Ectodermal cell (in vitro differentiated cells): ENCODE data around the gene PALLD.

ENCODE experiments used
- H3K27ac ChIP-seq: 2 replicates; pipeline ENCODE4 v1.7.0; 2013; ENCODE audit warnings: mild to moderate bottlenecking, low read depth, low read length; ENCODE audit not compliant: insufficient read depth, poor library complexity, severe bottlenecking
- H3K27me3 ChIP-seq: 2 replicates; pipeline ENCODE4 v1.7.0; 2013; ENCODE audit warnings: mild to moderate bottlenecking, low read length; ENCODE audit not compliant: insufficient read depth, control insufficient read depth, poor library complexity, severe bottlenecking
- H3K36me3 ChIP-seq: one replicate; pipeline ENCODE4 v1.7.0; 2013; ENCODE audit warnings: low read length; ENCODE audit not compliant: control insufficient read depth, insufficient read depth
- H3K4me1 ChIP-seq: one replicate; pipeline ENCODE4 v1.7.0; 2013; ENCODE audit warnings: low read length; ENCODE audit not compliant: control insufficient read depth, insufficient read depth
- H3K4me3 ChIP-seq: 2 replicates; pipeline ENCODE4 v1.7.0; 2013; ENCODE audit warnings: low read depth, low read length, control low read depth; ENCODE audit not compliant: insufficient read depth
- H3K9me3 ChIP-seq: 2 replicates; pipeline ENCODE4 v1.7.0; 2013; ENCODE audit warnings: mild to moderate bottlenecking, low read length, moderate library complexity; ENCODE audit not compliant: control insufficient read depth
- WGBS, 2 experiments: methylation state at CpG; one replicate each; pipeline ENCODE4 v1.1.7; 2013; ENCODE audit warnings: missing lambda C conversion rate in 2 of 2; 5-methylcytosine and 5-hydroxymethylcytosine counted together

The PALLD gene

DNA sequence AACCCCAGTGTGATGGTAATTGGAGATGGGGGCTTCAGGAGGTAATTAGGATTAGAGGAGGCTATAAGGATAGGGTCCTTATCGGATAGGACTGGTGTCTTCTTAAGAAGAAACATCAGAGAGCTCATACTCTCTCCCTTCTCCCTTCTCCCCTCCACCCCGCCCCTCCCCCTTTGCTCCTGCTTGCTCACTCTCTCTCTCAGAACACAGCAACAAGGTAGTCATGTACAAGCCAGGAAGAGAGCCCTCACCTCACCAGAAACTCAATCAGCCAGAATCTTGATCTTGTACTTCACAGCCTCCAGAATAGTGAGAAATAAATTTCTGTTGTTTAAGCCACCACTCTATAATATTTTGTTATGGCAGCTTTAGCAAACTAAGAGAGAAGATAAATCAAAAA, 21.1 kb upstream of the PALLD start:
- Histone ChIP-seq H3K27ac (no peak overlapping the region), H3K36me3 (no peaks in the 10 kb centered on the region), H3K4me1 (no peaks in the 10 kb centered on the region), H3K4me3 (no peak overlapping the region), H3K9me3 (no peaks in the 10 kb centered on the region), H3K27me3 (peaks cover 11% of the 10 kb centered on the region)
- WGBS, 2 experiments: 15 to 32% methylated on average over 1 to 2 of the region's 2 CpGs

DNA sequence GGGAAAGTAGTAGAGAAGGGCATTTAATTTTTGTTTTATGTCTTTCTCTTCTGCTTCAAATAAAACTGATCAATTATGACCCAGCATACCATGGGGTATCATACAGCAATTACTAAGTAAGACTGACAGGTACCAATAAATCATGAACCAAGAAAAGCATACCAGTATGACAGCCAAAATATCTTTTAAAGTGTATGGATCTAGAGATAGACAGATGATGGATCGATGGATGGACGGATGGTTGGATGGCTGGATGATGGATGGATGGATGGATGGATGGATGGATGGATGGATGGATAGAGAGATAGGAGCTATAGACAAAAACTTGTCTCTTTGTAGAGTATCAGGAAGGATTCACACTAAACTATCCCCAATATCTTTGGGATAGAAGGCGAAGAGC, 18.0 kb upstream of the PALLD start:
- Histone ChIP-seq H3K36me3 (no peaks in the 10 kb centered on the region), H3K27ac (no peak overlapping the region), H3K27me3 (peaks cover 14% of the 10 kb centered on the region), H3K4me3 (no peak overlapping the region), H3K4me1 (no peaks in the 10 kb centered on the region), H3K9me3 (no peaks in the 10 kb centered on the region)
- WGBS, 2 experiments: 88 to 100% methylated on average over 3 of the region's 3 CpGs

DNA sequence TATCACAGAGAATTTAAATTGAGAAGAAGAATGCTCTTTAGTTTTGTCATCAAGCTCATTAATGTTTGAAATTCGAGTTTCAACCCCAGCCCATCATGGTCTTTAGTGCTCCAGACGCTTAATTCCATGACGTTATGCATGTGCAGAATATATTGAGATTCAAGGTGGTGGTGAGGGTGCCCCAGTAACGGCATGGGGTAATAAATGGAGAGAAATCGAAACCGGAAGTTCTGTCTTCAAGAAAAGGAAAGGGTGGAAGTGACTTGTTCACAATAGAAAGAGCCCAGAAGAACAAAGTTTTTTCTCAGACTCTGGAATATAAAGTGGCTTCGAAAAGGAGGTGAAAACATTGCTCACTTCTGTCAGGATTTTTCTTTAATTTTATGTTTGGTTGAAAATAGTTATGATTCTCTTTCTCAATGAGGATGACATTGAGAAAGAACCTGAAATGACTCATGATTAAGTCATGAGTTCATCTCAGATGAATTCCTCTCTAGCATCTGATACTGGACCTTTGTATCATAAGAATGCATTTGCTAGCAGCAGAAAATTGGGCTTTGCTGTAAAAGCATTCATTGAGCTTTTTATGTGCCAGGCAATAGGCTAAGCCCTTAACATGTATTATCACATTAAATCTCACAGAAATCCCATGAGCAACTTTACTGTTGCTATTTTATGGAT, 15.8 kb upstream of the PALLD start:
- Histone ChIP-seq H3K36me3 (no peaks in the 10 kb centered on the region), H3K4me3 (no peak overlapping the region), H3K27ac (no peak overlapping the region), H3K9me3 (no peaks in the 10 kb centered on the region), H3K27me3 (peaks cover 14% of the 10 kb centered on the region), H3K4me1 (no peaks in the 10 kb centered on the region)
- 89 to 90% methylated on average over 7 of the region's 7 CpGs for WGBS, 2 experiments

DNA sequence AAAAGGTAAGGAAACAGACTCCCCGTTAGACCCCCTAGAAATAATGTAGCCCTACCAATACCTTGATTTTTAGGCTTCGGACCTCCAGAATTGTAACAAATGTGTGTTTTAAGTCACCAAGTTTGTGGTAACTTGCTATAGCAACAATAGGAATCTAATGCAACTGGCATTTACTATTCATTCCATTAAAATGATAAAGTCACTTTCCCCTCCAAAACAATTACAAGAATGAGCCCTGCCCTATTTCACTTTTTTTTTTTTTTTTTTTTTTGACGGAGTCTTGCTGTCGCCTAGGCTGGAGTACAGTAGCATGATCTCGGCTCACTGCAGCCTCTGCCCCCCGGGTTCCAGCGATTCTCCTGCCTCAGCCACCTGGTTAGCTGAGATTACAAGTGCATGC, 13.0 kb upstream of the PALLD start:
- no peaks in the 10 kb centered on the region for H3K4me1 ChIP-seq
- no peak overlapping the region for H3K27ac ChIP-seq
- peaks cover 14% of the 10 kb centered on the region for H3K27me3 ChIP-seq
- no peak overlapping the region for H3K4me3 ChIP-seq
- WGBS, 2 experiments: 93 to 96% methylated on average over 7 of the region's 7 CpGs
- H3K36me3 ChIP-seq: no peaks in the 10 kb centered on the region
- no peaks in the 10 kb centered on the region for H3K9me3 ChIP-seq

DNA sequence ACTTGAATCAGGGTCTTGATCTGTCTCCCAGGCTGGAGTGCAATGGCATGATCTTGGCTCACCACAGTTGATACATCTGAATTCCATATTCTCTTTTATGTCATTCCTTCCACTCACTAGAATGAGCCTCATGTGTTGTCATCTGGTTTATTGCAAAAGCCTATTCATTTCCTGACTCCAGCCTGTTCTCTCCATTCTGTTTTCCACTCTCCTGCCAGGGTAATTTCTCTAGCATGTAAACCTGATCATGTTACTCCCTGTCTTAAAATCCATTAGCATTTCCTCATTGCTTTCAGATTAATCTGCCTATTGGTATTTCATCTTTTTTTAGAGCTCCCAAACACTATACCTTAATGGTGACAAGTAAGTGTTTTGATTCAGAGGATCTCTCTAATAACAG, 12.2 kb upstream of the PALLD start:
- H3K4me1 ChIP-seq: no peaks in the 10 kb centered on the region

DNA sequence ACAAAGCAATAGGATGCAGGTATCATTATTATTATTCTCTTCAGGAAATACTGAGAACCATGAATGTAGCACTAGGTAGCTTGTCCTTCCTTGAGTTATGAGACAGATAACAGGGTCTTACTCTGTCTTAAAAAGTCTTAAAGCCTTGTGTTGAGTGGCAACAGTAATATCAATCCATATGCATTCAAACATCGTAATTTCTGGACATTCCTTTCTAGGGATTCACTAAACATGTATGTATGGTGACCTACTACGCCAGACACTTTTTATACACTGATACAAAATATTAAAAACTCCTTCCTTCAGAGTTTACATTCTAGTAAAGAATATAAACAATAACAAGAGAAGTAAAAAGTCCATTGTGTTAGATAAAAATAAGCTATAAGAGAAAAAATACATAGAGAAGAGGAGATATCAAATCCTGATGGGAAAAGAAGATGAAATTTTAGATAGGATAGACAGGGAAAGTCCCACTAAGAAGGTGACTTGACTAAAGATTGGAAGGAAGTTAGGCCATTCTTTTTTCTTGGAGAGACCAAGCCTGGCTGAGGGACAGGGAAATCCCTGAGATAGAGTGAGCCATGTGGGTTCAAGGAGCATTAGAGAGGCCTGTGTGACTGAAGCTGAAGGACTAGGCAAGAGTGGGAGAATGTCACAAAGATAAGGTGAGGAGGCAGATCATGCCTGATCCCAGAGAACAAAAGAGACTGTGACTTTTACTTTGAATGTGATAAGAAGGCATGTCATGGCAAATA, 11.5 kb upstream of the PALLD start:
- Histone ChIP-seq H3K36me3 (no peaks in the 10 kb centered on the region), H3K27me3 (peaks cover 7% of the 10 kb centered on the region), H3K4me1 (no peaks in the 10 kb centered on the region), H3K27ac (no peak overlapping the region), H3K9me3 (no peaks in the 10 kb centered on the region), H3K4me3 (no peak overlapping the region)
- WGBS, 2 experiments: 92 to 93% methylated on average over 1 to 2 of the region's 2 CpGs

More for the DNA sequence above, 12.2 kb upstream of the PALLD start:
- Histone ChIP-seq H3K27ac (no peak overlapping the region), H3K9me3 (no peaks in the 10 kb centered on the region), H3K4me3 (no peak overlapping the region), H3K27me3 (peaks cover 14% of the 10 kb centered on the region), H3K36me3 (no peaks in the 10 kb centered on the region)

DNA sequence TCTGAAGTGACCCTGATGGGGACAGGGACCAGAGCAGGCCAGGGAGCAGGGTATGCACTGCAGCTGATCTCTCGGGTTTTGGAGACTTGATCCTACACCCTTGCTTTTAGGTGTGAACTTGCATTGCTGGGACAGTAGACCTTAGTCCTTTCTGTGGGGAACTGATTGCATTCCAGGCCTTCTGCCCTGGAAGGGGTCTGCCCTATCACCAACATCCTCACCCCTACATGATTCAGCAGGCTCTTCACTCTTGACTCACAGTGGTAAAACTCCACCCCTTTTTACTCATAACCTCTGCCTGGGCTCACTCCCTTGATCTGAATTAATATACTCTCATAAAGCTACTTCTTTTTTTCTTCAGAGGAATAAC, 10.0 kb upstream of the PALLD start:
- H3K27me3 ChIP-seq: no peaks in the 10 kb centered on the region
- no peaks in the 10 kb centered on the region for H3K9me3 ChIP-seq
- no peaks in the 10 kb centered on the region for H3K36me3 ChIP-seq
- no peak overlapping the region for H3K4me3 ChIP-seq
- H3K4me1 ChIP-seq: no peaks in the 10 kb centered on the region
- 94 to 95% methylated on average over 1 of the region's 1 CpG for WGBS, 2 experiments
- H3K27ac ChIP-seq: no peak overlapping the region

DNA sequence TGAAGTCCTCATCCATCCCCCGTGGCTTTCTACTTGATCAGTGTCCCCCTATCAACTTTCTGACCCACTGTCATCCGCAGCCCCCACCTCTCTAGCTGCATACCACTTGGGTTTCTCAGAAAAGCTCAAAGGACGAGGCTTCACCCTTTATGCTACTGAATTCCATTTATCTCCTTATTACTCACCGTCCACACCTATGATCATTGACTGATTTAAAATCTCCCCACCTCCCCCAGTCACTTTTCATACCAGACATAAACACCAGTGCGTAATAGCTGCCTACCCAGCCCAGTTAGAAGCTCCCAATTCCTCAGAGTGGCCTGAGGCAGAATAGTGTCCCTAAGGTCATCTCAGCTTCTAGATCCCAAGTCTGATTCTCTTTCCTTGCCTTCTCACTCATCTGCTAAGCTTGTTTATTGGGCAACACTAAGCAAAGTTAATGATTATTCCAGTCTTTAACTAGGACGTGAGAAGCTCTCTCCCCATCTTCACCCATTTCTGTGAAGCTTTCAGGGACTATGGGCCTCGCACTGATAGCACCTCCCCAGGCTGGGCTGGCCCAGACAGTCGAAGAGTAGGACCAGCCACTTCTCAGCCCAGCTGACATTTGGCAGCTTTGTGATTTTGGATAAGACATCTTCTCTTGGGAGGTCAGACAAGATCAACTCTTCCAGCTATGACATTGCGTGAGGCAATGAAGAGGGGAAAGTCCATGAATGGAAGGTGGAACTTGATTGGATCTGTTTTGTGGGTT, 9.4 kb upstream of the PALLD start:
- no peaks in the 10 kb centered on the region for H3K9me3 ChIP-seq
- no peaks in the 10 kb centered on the region for H3K4me1 ChIP-seq
- H3K4me3 ChIP-seq: no peak overlapping the region
- 73 to 74% methylated on average over 9 of the region's 9 CpGs for WGBS, 2 experiments
- H3K36me3 ChIP-seq: no peaks in the 10 kb centered on the region
- H3K27ac ChIP-seq: no peak overlapping the region
- H3K27me3 ChIP-seq: no peaks in the 10 kb centered on the region

DNA sequence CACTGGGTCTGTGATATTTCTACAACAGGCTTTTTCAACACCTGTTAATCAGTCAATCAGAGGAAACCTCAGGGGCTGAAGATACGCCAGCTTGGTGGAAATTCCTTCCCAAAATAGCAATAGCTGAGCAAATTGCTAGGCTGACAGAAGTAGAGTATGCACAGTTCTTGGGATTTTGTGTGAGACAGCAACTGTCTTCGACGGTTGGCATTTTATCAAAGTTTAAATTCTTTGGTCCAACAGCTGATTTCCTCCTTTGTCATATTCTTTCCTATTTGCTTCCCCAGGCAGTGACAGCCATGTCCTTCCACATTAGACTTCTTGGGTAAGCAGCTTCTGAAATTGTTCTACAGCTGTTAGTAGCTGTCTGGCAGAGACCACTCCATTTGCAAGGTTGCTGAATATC, 8.0 kb upstream of the PALLD start:
- no peaks in the 10 kb centered on the region for H3K9me3 ChIP-seq
- no peaks in the 10 kb centered on the region for H3K36me3 ChIP-seq
- H3K27ac ChIP-seq: no peak overlapping the region
- H3K27me3 ChIP-seq: no peaks in the 10 kb centered on the region
- H3K4me1 ChIP-seq: no peaks in the 10 kb centered on the region
- H3K4me3 ChIP-seq: no peak overlapping the region
- WGBS, 2 experiments: 95% methylated on average over 3 of the region's 3 CpGs

DNA sequence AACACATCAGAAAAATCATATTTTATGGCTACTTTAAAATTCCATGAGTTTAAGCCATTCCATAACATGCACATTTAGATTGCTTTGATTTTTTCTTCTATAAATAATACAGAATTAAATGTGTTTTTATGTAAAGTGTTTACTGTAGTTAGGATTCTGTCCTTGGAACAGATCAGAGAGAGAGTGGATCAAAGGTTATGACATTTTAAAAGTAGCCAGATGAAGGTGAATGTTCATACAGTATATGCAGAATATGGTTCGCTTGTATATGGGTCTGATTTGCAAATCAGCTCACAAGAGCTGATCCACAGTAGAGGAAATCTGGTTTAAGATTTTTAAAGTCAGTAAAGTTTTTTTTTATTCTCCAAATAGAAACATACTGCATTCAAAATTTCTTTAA, 7.2 kb upstream of the PALLD start:
- Histone ChIP-seq H3K4me3 (no peak overlapping the region), H3K27ac (no peak overlapping the region), H3K27me3 (no peaks in the 10 kb centered on the region), H3K36me3 (no peaks in the 10 kb centered on the region), H3K4me1 (no peaks in the 10 kb centered on the region), H3K9me3 (no peaks in the 10 kb centered on the region)
- WGBS, 2 experiments: 71 to 93% methylated on average over 1 of the region's 1 CpG
